ENCODE data around the gene CEP170B.
"Not testable (repeated sequence)": the region's sequence is repeated elsewhere in the genome, so short reads cannot be mapped to it uniquely, and the experiment has no call there.

Gene CEP170B

DNA sequence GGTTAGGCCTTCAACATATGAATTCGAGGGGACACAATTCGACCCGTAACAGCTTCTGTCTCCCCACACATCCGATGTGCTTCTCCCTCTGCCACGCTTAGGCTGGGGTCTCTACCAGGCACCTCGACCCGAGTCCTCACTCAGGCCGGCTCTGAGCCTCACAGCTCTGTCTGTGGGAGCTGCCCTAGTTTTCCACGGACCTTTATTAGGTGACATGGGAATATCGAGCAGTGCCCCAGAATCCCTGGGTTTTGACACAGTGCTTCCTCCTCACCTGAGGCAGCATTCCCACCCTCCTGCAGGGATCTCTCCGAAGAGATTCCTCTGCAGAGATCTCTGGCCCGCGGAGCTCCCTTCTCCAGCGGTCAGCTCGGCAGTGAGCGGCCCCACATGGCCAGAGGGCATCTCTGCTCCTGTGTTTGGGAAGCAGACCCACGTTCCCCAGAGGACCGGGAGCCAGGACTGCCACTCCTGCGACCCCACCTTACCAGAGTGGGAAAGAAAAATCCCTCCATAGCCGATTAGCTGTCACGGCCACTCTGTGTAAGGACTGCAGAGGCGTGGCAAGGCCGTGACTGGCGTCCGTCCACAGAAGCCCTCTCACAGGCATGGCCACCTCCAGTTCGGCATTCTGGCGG is 43.0 kb upstream of the CEP170B start:
- H3K4me3 ChIP-seq = no peak overlapping the region
- H3K36me3 ChIP-seq (ENCODE audit: insufficient read depth, low read length) = peaks cover 4% of the 10 kb centered on the region; the same call in 1 of the 2 replicates
- TF ChIP-seq EZH2 (IDR thresholded peaks at IDR 0.05) = no peak
- no peak for TF ChIP-seq POLR2AphosphoS5 (IDR thresholded peaks at IDR 0.05; ENCODE audit: borderline replicate concordance, low read depth, low read length)
- no peak for TF ChIP-seq FOXP2 (optimal IDR thresholded peaks at IDR 0.05; ENCODE audit: control extremely low read depth, extremely low read length, insufficient read depth)
- H3K9me3 ChIP-seq (ENCODE audit: low read depth, low read length) = no peaks in the 10 kb centered on the region
- no peak for DNase-seq (ENCODE audit: low read depth, low spot score)
- no peak overlapping the region for H3K27ac ChIP-seq
- H3K9ac ChIP-seq (ENCODE audit: insufficient read length) = no peak overlapping the region

DNA sequence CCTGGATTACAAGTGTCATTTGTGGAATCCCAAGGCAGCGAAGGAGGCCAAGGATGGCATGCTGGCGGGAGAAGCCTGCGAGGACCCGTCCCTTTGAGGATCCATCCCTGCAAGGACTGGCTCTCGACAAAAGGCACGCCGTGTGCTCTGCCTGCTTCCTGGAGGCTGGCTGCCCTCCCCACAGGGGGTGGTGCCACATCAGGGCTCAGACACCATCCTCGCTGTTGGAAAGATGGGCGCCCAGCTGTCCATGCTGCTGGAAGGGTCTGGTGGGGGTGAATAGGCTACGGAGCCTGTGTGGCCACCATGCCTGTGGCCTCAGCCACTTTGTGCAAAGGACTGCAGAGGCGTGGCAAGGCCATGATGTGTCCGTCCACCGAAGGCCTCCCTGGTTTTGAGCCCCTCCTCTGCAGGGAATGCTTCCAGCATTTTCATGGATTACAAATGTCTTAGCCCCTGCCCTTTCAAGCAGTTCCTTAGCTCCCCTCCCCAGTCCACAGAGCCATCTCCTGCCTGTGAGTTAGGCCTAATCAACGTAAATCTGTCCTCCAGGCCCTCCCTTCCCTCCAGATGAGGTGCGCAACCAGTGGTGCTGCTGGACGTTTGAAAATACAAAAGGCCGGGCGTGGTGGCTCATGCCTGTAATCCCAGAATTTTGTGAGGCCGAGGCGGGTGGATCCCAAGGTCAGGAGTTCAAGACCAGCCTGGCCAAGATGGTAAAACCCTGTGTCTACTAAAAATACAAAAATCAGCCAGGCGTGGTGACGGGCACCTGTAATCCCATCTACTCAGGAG is 42.0 kb upstream of the CEP170B start:
- no peak for DNase-seq (ENCODE audit: low read depth, low spot score)
- H3K4me3 ChIP-seq = no peak overlapping the region

DNA sequence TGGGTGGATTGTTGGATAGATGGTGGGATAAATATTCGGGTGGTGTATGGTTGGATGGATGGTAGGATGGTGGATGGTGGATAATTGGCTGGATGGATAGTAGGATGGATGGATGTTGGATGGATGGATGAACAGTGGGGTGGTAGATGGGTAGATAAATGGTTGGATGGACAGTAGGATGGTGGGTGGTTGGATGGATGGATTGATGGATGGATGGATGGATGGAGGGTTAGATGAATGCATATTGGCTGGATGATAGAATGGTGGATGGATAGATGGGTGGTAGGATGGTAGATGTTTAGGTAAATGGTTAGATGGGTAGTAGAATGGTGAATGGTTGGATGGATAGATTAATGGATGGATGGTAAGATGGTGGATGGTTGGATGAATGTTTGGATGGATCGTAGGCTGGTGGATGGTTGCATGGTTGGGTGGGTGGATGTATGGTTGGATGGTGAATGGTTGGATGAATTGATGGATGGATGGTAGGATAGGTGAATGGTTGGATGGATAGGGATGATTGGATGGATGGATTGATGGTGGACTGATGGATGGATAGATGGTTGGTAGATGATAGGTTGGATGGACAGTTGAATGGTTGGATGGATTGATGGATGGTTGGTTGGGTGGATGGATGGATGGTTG is 40.6 kb upstream of the CEP170B start:
- H3K4me3 ChIP-seq = no peak overlapping the region

More for the DNA sequence above, 42.0 kb upstream of the CEP170B start:
- Histone ChIP-seq H3K36me3 (ENCODE audit: insufficient read depth, low read length) (peaks cover under 1% of the 10 kb centered on the region; the same call in 1 of the 2 replicates), H3K9ac (ENCODE audit: insufficient read length) (no peak overlapping the region), H3K9me3 (ENCODE audit: low read depth, low read length) (no peaks in the 10 kb centered on the region), H3K27ac (no peak overlapping the region)
- TF ChIP-seq FOXP2 (optimal IDR thresholded peaks at IDR 0.05; ENCODE audit: control extremely low read depth, extremely low read length, insufficient read depth) = no peak
- TF ChIP-seq POLR2AphosphoS5 (IDR thresholded peaks at IDR 0.05; ENCODE audit: borderline replicate concordance, low read depth, low read length) = no peak
- TF ChIP-seq EZH2 (IDR thresholded peaks at IDR 0.05) = no peak

DNA sequence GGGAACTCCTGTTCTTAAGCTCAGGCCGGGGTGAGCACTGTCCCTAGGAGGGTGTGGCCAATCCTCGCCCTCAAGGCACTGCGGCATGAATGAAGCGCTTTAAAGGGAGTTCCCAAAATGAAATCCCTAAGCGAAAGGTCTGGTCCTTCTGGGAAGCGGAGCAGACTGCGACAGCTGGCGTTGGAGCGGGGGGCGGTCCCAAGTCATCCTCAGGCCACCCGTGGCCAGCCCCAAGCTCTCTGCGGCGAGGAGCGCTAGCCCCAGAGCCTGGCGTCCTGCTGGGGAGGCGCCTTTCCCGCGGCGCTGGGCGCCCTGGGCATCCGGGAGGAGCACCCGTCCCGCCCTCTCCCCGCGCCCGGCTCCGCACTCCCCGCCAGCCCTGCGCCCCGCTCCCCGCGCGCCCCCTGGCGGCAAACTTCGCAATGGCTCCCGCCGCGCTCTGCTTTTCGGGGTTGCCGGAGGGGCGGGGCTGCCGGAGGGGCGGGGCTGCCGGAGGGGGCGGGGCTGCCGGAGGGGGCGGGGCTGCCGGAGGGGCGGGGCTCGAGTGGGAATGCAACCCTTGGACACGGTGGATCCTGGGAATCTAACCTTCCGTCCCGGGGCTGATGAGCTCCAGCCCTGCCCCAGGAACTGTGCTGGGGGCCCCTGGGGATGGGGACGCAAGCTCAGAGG is 38.7 kb upstream of the CEP170B start:
- no peak overlapping the region for H3K27ac ChIP-seq
- H3K4me3 ChIP-seq = peak overlapping the region; percentile 85
- TF ChIP-seq EZH2 (IDR thresholded peaks at IDR 0.05) = no peak
- H3K9ac ChIP-seq (ENCODE audit: insufficient read length) = no peak overlapping the region
- no peaks in the 10 kb centered on the region for H3K36me3 ChIP-seq (ENCODE audit: insufficient read depth, low read length)
- no peaks in the 10 kb centered on the region for H3K9me3 ChIP-seq (ENCODE audit: low read depth, low read length)
- DNase-seq (ENCODE audit: low read depth, low spot score) = no peak

More for the DNA sequence above, 40.6 kb upstream of the CEP170B start:
- no peak for DNase-seq (ENCODE audit: low read depth, low spot score)
- H3K9ac ChIP-seq (ENCODE audit: insufficient read length) = no peak overlapping the region
- TF ChIP-seq EZH2 (IDR thresholded peaks at IDR 0.05) (no peak), FOXP2 (optimal IDR thresholded peaks at IDR 0.05; ENCODE audit: control extremely low read depth, extremely low read length, insufficient read depth) (no peak), POLR2AphosphoS5 (IDR thresholded peaks at IDR 0.05; ENCODE audit: borderline replicate concordance, low read depth, low read length) (no peak)
- H3K27ac ChIP-seq = no peak overlapping the region
- H3K9me3 ChIP-seq (ENCODE audit: low read depth, low read length) = no peaks in the 10 kb centered on the region
- H3K36me3 ChIP-seq (ENCODE audit: insufficient read depth, low read length) = no peaks in the 10 kb centered on the region

DNA sequence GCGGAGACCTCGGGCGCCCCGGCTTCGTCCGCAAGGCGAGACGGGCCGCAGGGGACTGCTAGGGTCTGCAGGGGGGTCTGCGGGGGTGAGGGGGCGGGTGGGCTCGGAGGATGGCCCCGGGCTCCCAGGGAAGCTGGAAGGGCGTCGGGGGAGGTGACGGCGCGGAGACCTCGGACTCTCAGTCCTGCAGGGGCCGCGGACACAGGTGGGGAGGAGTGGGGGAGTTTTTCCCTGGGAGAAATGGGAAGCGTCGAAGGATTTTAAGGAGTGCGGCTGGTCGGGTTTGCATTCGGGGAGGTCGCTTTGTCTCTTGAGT is 38.2 kb upstream of the CEP170B start:
- Histone ChIP-seq H3K4me3 (peak overlapping the region; percentile 60), H3K27ac (no peak overlapping the region), H3K9ac (ENCODE audit: insufficient read length) (no peak overlapping the region), H3K9me3 (ENCODE audit: low read depth, low read length) (no peaks in the 10 kb centered on the region), H3K36me3 (ENCODE audit: insufficient read depth, low read length) (no peaks in the 10 kb centered on the region)
- no peak for TF ChIP-seq POLR2AphosphoS5 (IDR thresholded peaks at IDR 0.05; ENCODE audit: borderline replicate concordance, low read depth, low read length)
- DNase-seq (ENCODE audit: low read depth, low spot score) = no peak

DNA sequence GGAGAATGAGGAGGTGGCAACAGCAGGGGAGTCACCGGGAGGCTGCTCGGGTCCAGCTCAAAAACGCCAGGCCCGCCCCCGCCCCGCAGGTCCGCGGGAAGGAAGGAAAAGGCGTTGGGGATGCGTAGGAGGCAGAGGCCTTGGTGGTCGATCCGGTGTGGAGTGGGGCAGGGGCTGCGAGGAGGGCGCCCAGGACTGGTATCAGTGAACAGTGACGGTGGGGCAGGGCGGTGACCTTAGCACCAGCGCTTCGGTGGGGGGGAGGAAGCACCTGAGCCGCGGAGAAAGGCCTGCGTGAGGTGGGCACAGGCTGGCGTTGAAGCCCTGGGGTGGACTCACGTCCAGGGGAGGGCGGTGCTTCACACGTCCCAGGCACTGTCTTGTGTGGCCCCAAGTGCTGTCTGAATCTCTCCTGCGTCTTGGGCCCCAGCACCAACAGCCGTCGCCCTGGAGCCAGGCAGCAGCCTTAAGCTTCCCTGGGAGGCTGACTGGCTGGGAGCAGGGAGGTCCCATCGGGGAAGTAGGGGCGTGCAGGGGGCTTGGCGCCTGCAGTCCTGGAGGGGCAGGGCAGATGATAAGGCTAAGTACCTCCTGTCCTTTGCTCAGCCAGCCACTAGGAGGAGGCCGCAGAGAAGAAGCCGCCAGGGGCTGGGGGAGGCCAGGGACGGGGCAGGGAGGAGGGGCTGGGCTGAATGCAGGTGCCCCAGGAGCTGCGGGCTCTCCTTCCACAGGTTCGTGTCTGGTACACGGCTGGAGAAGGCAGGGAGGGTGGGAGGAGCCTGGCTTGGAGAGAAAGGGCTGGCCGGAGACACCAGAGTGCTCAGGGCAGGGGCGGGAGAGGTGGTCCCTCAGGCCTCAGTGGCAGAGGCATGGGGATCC is 37.7 kb upstream of the CEP170B start:
- no peaks in the 10 kb centered on the region for H3K36me3 ChIP-seq (ENCODE audit: insufficient read depth, low read length)
- H3K9ac ChIP-seq (ENCODE audit: insufficient read length) = no peak overlapping the region
- no peak for DNase-seq (ENCODE audit: low read depth, low spot score)
- no peak for TF ChIP-seq EZH2 (IDR thresholded peaks at IDR 0.05)
- no peak for TF ChIP-seq POLR2AphosphoS5 (IDR thresholded peaks at IDR 0.05; ENCODE audit: borderline replicate concordance, low read depth, low read length)
- TF ChIP-seq FOXP2 (optimal IDR thresholded peaks at IDR 0.05; ENCODE audit: control extremely low read depth, extremely low read length, insufficient read depth) = no peak
- no peaks in the 10 kb centered on the region for H3K9me3 ChIP-seq (ENCODE audit: low read depth, low read length)
- no peak overlapping the region for H3K27ac ChIP-seq
- peak overlapping the region; percentile 60 for H3K4me3 ChIP-seq

DNA sequence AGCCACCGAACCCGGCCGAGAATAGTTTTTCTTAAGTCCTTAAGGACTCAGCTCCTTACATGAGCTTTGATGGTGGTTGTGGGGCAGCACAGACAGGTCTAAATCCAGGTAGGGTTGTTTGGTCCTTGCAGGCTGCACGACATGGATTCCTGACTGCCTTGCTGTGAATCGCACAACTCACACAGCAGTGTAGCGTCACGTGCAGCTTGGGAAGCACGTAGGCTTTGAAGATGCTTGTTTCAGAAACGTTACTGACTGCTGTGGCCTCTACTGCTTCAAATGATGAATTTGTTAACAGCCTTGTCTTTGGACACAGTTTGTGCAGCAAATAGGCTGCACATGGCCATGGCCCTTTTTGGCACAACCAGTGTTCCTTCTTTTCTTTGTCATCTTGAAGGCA is 34.3 kb upstream of the CEP170B start:
- Histone ChIP-seq H3K9me3 (ENCODE audit: low read depth, low read length) (no peaks in the 10 kb centered on the region), H3K4me3 (no peak overlapping the region), H3K9ac (ENCODE audit: insufficient read length) (no peak overlapping the region), H3K27ac (no peak overlapping the region), H3K36me3 (ENCODE audit: insufficient read depth, low read length) (no peaks in the 10 kb centered on the region)
- no peak for DNase-seq (ENCODE audit: low read depth, low spot score)
- no peak for TF ChIP-seq EZH2 (IDR thresholded peaks at IDR 0.05)
- TF ChIP-seq FOXP2 (optimal IDR thresholded peaks at IDR 0.05; ENCODE audit: control extremely low read depth, extremely low read length, insufficient read depth) = no peak
- no peak for TF ChIP-seq POLR2AphosphoS5 (IDR thresholded peaks at IDR 0.05; ENCODE audit: borderline replicate concordance, low read depth, low read length)

DNA sequence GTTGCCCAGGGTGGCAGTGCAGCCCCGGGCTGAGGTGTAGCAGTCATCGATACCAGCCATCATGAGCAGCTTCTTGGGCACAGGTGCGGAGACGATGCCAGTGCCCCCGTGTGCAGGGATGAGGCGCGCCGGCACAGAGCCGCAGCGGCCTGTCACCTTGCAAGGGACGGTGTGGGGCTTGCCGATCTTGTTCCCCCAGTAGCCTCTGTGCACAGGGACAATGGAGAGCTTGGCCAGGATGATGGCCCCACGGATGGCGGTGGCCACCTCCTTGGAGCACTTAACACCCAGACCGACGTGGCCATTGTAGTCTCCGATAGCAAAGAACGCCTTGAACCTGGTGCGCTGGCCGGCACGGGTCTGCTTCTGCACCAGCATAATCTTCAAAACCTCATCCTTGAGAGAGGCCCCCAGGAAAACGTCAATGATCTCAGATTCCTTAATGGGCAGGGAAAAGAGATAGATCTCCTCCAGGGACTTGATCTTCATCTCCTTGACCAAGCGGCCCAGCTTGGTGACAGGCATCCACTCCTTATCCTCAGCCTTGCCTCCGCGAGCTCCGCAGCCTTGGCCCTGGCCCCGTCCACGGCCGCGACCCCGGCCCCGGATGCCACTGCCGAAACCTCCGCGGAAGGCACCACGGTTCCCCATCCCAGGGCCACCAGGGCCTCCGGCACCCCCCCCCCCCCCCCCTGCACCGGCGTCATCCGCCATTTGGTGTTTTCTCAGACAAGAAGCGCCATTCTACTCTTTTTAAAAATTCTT is 28.7 kb upstream of the CEP170B start:
- not testable (repeated sequence) for H3K9ac ChIP-seq (ENCODE audit: insufficient read length); H3K27ac ChIP-seq; H3K36me3 ChIP-seq (ENCODE audit: insufficient read depth, low read length); H3K4me3 ChIP-seq; H3K9me3 ChIP-seq (ENCODE audit: low read depth, low read length); DNase-seq (ENCODE audit: low read depth, low spot score)
